ENCODE measurements around the gene TSFM. TPM values are rescaled to one million over a fixed set of nuclear protein-coding genes. Genes with fewer than 3 reads are reported as not detected.

TSFM gene
- total RNA-seq, 2 donors from 2014 or later, result 37.7 to 39.9 TPM

DNA sequence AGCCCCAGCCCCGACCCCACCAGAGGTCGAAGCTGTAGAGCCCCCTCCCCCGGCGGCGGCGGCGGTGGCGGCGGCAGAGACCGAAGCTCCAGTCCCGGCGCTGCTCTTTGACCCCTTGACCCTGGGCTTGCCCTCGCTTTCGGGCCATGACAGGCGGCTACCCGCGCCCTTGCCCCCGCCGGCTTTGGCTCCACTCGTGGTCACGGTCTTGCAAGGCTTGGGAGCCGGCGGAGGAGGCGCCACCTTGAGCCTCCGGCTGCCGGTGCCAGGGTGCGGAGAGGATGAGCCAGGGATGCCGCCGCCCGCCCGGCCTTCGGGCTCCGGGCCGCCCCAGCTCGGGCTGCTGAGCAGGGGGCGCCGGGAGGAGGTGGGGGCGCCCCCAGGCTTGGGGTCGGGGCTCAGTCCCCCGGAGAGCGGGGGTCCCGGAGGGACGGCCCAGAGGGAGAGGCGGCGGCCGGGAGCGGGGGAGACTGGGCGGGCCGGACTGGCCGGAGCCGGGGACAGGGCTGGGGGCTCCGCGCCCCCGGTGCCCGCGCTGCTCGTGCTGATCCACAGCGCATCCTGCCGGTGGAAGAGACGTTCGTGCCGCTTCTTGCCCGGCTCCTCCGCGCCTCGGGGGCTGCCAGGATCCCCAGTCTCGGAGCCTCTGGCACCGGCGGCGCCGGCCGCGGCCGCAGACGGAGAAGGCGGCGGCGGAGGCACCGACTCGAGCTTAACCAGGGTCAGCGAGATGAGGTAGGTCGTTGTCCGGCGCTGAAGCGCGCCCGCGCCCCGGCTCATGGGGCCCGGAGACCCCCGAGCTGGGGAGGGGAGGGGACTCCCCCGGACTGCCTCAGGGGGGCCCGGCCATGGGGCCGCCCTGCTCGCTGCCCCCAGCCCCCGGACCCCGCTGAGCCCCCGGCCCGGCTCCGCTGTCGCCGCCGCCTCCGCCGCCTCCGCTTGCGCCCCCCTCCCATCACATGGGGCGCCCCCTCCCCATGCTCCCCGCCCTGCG is 44.8 kb upstream of the TSFM start:
- Histone ChIP-seq H3K9ac (ENCODE audit: extremely low read depth, low read length, poor library complexity, severe bottlenecking) (no peak overlapping the region), H3K27me3 (ENCODE audit: control insufficient read depth, insufficient read depth, low read length, poor library complexity, severe bottlenecking) (peaks cover 100% of the 10 kb centered on the region), H3K4me3 (ENCODE audit: low read length) (no peak overlapping the region), H3K27ac (ENCODE audit: low read depth, low read length) (no peak overlapping the region), H3K4me1 (ENCODE audit: control insufficient read depth, insufficient read depth, low read length) (no peaks in the 10 kb centered on the region), H3K36me3 (ENCODE audit: control insufficient read depth, insufficient read depth, low read length) (no peaks in the 10 kb centered on the region), H3K9me3 (ENCODE audit: control insufficient read depth, low read length) (no peaks in the 10 kb centered on the region)
- TF ChIP-seq, protein P1, sequence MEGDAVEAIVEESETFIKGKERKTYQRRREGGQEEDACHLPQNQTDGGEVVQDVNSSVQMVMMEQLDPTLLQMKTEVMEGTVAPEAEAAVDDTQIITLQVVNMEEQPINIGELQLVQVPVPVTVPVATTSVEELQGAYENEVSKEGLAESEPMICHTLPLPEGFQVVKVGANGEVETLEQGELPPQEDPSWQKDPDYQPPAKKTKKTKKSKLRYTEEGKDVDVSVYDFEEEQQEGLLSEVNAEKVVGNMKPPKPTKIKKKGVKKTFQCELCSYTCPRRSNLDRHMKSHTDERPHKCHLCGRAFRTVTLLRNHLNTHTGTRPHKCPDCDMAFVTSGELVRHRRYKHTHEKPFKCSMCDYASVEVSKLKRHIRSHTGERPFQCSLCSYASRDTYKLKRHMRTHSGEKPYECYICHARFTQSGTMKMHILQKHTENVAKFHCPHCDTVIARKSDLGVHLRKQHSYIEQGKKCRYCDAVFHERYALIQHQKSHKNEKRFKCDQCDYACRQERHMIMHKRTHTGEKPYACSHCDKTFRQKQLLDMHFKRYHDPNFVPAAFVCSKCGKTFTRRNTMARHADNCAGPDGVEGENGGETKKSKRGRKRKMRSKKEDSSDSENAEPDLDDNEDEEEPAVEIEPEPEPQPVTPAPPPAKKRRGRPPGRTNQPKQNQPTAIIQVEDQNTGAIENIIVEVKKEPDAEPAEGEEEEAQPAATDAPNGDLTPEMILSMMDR (conservative IDR thresholded peaks at IDR 0.05), result peak; percentile 57
- Mint-ChIP-seq H3K9me3 (no peaks in the 10 kb centered on the region), H3K27me3 (ENCODE audit: insufficient read depth) (peaks cover 94% of the 10 kb centered on the region), H3K36me3 (ENCODE audit: low read depth) (no peaks in the 10 kb centered on the region), H3K27ac (no peak overlapping the region), H3K4me3 (peak overlapping the region; percentile 45), H3K4me1 (peaks cover 8% of the 10 kb centered on the region)
- peak; percentile 85 for DNase-seq
- 0 to 1% methylated on average over 16 to 106 of the region's 110 CpGs for WGBS, 2 experiments (ENCODE audit: insufficient coverage in 1 of 2, insufficient read length in 1 of 2)

DNA sequence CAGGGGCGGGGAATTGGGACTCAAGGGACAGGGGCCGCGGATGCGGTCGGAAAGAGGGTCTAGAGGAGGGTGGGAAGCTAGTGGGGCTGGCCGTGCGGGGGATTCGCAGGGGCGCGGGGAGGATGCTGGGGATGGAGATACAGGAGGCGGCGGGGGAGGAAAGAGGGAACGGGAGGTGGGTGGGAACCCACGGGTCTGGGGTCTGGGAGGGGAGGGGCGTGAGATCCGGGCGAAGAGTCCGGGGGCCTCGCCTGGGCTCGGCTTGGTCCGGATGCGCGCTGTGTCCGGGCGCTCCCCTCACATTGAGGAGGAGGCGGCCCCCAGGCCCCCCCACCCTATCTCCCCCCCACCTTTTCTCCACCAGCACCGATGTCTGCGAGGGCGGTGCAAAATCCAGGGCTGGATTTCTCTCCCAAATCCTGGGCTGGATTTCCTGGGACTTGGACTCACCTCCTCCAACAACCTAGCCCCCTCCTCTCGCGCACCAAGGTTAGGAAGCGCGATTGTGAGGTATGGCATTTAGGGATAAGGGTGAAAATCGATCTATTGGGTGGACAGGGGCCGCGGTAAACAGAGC is 43.8 kb upstream of the TSFM start, which contains the start of gene AGAP2:
Gene AGAP2, minus strand, starts transcription at position 82 of the 577 bp plus-strand sequence. CDS start 496 bp downstream, outside the sequence.
- peaks cover 93% of the 10 kb centered on the region for H3K27me3 Mint-ChIP-seq (ENCODE audit: insufficient read depth)
- H3K36me3 Mint-ChIP-seq (ENCODE audit: low read depth), result no peaks in the 10 kb centered on the region
- H3K9me3 Mint-ChIP-seq, result no peaks in the 10 kb centered on the region
- TF ChIP-seq, protein P1 (conservative IDR thresholded peaks at IDR 0.05), result no peak
- H3K4me3 ChIP-seq (ENCODE audit: low read length), result no peak within 1 kb of the TSS
- no peaks in the 10 kb centered on the region for H3K4me1 ChIP-seq (ENCODE audit: control insufficient read depth, insufficient read depth, low read length)
- H3K9me3 ChIP-seq (ENCODE audit: control insufficient read depth, low read length), result no peaks in the 10 kb centered on the region
- peaks cover 100% of the 10 kb centered on the region for H3K27me3 ChIP-seq (ENCODE audit: control insufficient read depth, insufficient read depth, low read length, poor library complexity, severe bottlenecking)
- peak; percentile 89 for DNase-seq
- peak within 1 kb of the TSS; percentile 45 for H3K4me3 Mint-ChIP-seq
- no peak within 1 kb of the TSS for H3K27ac Mint-ChIP-seq
- no peaks in the 10 kb centered on the region for H3K36me3 ChIP-seq (ENCODE audit: control insufficient read depth, insufficient read depth, low read length)
- H3K4me1 Mint-ChIP-seq, result peaks cover 8% of the 10 kb centered on the region
- WGBS, 2 experiments (ENCODE audit: insufficient coverage in 1 of 2, insufficient read length in 1 of 2), result 0% methylated on average over 5 to 28 of the region's 36 CpGs
- no peak within 1 kb of the TSS for H3K27ac ChIP-seq (ENCODE audit: low read depth, low read length)
- H3K9ac ChIP-seq (ENCODE audit: extremely low read depth, low read length, poor library complexity, severe bottlenecking), result no peak within 1 kb of the TSS

DNA sequence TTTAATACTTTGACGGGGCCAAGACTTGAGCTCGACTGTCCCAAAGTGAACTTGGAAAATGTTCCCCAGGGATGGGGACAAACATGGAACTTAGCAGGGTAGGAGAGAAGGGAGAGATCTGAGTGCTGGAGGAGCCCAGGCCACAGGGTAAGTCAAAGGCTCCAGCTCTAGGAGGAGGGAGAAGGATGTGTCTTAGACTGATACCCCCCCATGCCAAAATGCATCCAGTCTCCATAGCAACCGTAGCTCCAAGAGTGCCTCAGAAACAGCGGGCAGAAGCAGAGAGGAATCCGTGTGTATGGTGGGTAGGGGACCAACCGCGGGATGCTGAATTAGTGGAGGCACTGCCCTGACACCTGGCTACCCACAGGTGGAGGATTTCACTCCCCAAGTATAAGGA is 43.2 kb upstream of the TSFM start:
- Mint-ChIP-seq H3K27me3 (ENCODE audit: insufficient read depth) (peaks cover 92% of the 10 kb centered on the region), H3K4me1 (peaks cover 8% of the 10 kb centered on the region), H3K4me3 (peak overlapping the region; percentile 45), H3K9me3 (no peaks in the 10 kb centered on the region), H3K36me3 (ENCODE audit: low read depth) (no peaks in the 10 kb centered on the region), H3K27ac (no peak overlapping the region)
- peaks cover 99% of the 10 kb centered on the region for H3K27me3 ChIP-seq (ENCODE audit: control insufficient read depth, insufficient read depth, low read length, poor library complexity, severe bottlenecking)
- no peaks in the 10 kb centered on the region for H3K4me1 ChIP-seq (ENCODE audit: control insufficient read depth, insufficient read depth, low read length)
- 21% methylated on average over 7 of the region's 7 CpGs; no CpG with 5 or more reads in 1 of the 2 experiments for WGBS, 2 experiments (ENCODE audit: insufficient coverage in 1 of 2, insufficient read length in 1 of 2)
- TF ChIP-seq, protein P1 (conservative IDR thresholded peaks at IDR 0.05), result no peak
- H3K36me3 ChIP-seq (ENCODE audit: control insufficient read depth, insufficient read depth, low read length), result no peaks in the 10 kb centered on the region
- H3K9me3 ChIP-seq (ENCODE audit: control insufficient read depth, low read length), result no peaks in the 10 kb centered on the region
- H3K9ac ChIP-seq (ENCODE audit: extremely low read depth, low read length, poor library complexity, severe bottlenecking), result no peak overlapping the region
- no peak for DNase-seq
- H3K27ac ChIP-seq (ENCODE audit: low read depth, low read length), result no peak overlapping the region
- no peak overlapping the region for H3K4me3 ChIP-seq (ENCODE audit: low read length)

Measured in endodermal cell (in vitro differentiated cells).